Neural progenitor cell (in vitro differentiated cells): ENCODE data around the gene GABRG3.

Experiments used
- CTCF ChIP-seq: fragments of 200-600 bp; sonication (generic); IDR thresholded peaks from 2 replicates; pipeline ENCODE4 v1.5.1; 2017; ENCODE audit warnings: antibody characterized with exemption, mild to moderate bottlenecking
- EZH2 ChIP-seq: fragments of 200-600 bp; sonication (generic); IDR thresholded peaks from 2 replicates; pipeline ENCODE4 v1.6.1; 2017; ENCODE audit warnings: antibody characterized with exemption, mild to moderate bottlenecking, moderate library complexity
- EZH2phosphoT487 ChIP-seq: fragments of 200-600 bp; sonication (generic); IDR thresholded peaks from 2 replicates; pipeline ENCODE4 v1.6.1; 2017; ENCODE audit warnings: antibody characterized with exemption

- TF ChIP-seq CTCF (no peak), EZH2phosphoT487 (no peak), EZH2 (no peak)
Measured at GRCh38 chr15:27175472-27176153, 204.6 kb downstream of the GABRG3 start.
